ENCODE data around the gene DSCAM. TPM values are rescaled to one million over a fixed set of nuclear protein-coding genes. Genes with fewer than 3 reads are reported as not detected.

The DSCAM gene
- total and polyA plus RNA-seq, 2 donors (not counting 3 experiments of a cell fraction or from before 2014, with no cell fraction given), result not detected

- Histone ChIP-seq H3K27ac (ENCODE audit: insufficient read depth, low read depth, low read length) (no peak overlapping the region), H3K9ac (replicated peaks; ENCODE audit: extremely low read depth, insufficient read depth, low read length) (no peak overlapping the region), H3K4me3 (replicated peaks in 1 of 3; ENCODE audit: insufficient read depth in 1 of 3, low read depth in 1 of 3, low read length in 3 of 3) (no peak overlapping the region), H3K4me1 (ENCODE audit: control insufficient read depth, extremely low read depth, insufficient read depth, low read length) (no peaks in the 10 kb centered on the region), H3K36me3 (ENCODE audit: control insufficient read depth in 2 of 2, extremely low read depth in 1 of 2, insufficient read depth in 2 of 2, low read length in 2 of 2) (no peaks in the 10 kb centered on the region), H2AFZ (ENCODE audit: low read depth, low read length) (no peak overlapping the region), H3K9me1 (replicated peaks; ENCODE audit: control insufficient read depth, extremely low read depth, insufficient read depth, low read length) (no peaks in the 10 kb centered on the region), H3K9me3 (replicated peaks; ENCODE audit: control insufficient read depth, insufficient read depth, low read length) (peaks cover 6% of the 10 kb centered on the region), H3K4me2 (ENCODE audit: insufficient read depth, low read length) (no peak overlapping the region), H4K20me1 (replicated peaks; ENCODE audit: control insufficient read depth, extremely low read depth, insufficient read depth, low read length) (no peaks in the 10 kb centered on the region), H3K79me2 (ENCODE audit: control insufficient read depth, insufficient read depth, low read length) (no peaks in the 10 kb centered on the region), H3K27me3 (ENCODE audit: control insufficient read depth in 2 of 2, insufficient read depth in 2 of 2, low read length in 2 of 2) (no peaks in the 10 kb centered on the region)
- no peak for DNase-seq (ENCODE audit: low read depth, low spot score)
- CTCF ChIA-PET, result no interaction called here
- dilution Hi-C loops (cut with MboI; ENCODE audit: extremely low pct_ligation_motif_present, low sequenced_read_pairs), result no loop called here
- BruUV-seq (replicated peaks), result no TSS peak
- TF ChIP-seq, protein P1, sequence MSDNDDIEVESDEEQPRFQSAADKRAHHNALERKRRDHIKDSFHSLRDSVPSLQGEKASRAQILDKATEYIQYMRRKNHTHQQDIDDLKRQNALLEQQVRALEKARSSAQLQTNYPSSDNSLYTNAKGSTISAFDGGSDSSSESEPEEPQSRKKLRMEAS (IDR thresholded peaks at IDR 0.05; ENCODE audit: insufficient read depth, insufficient read length), result no peak
- TF ChIP-seq JUN (IDR thresholded peaks at IDR 0.05; ENCODE audit: borderline replicate concordance, insufficient read depth, insufficient read length, low read depth) (no peak), POLR2A (IDR thresholded peaks at IDR 0.05; ENCODE audit: low read depth, low read length) (no peak), POLR2AphosphoS5 (IDR thresholded peaks at IDR 0.05; ENCODE audit: insufficient read depth, low read depth, low read length) (no peak), GATA2 (IDR thresholded peaks at IDR 0.05; ENCODE audit: insufficient read depth, insufficient read length, low read depth, low read length) (no peak), FOS (IDR thresholded peaks at IDR 0.05; ENCODE audit: borderline replicate concordance, insufficient read depth, low read length) (no peak), MYC (IDR thresholded peaks at IDR 0.05; ENCODE audit: low read depth, low read length) (no peak), EZH2 (IDR thresholded peaks at IDR 0.05; ENCODE audit: borderline replicate concordance, low read depth, low read length, severe bottlenecking) (no peak)
- TF ChIP-seq, protein P2, sequence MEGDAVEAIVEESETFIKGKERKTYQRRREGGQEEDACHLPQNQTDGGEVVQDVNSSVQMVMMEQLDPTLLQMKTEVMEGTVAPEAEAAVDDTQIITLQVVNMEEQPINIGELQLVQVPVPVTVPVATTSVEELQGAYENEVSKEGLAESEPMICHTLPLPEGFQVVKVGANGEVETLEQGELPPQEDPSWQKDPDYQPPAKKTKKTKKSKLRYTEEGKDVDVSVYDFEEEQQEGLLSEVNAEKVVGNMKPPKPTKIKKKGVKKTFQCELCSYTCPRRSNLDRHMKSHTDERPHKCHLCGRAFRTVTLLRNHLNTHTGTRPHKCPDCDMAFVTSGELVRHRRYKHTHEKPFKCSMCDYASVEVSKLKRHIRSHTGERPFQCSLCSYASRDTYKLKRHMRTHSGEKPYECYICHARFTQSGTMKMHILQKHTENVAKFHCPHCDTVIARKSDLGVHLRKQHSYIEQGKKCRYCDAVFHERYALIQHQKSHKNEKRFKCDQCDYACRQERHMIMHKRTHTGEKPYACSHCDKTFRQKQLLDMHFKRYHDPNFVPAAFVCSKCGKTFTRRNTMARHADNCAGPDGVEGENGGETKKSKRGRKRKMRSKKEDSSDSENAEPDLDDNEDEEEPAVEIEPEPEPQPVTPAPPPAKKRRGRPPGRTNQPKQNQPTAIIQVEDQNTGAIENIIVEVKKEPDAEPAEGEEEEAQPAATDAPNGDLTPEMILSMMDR (IDR thresholded peaks at IDR 0.05; ENCODE audit: extremely low read depth in 1 of 2, insufficient read depth in 1 of 2, low read depth in 1 of 2, low read length in 2 of 2), result no peak
- POLR2A ChIA-PET, result no interaction called here
- no peak for FAIRE-seq
- intact Hi-C loops (cut with micrococcal nuclease), result no loop called here
Observed at GRCh38 chr21:40567501-40567900, 279.5 kb downstream of the DSCAM start.
